Activated CD8-positive, alpha-beta memory T cell treated with anti-CD3 and anti-CD28 coated beads for 48 hours (primary cell): ENCODE measurements around the gene CCDC38.

Source experiments
- DNase-seq, 3 experiments: peaks; one replicate each; pipeline ENCODE4 v3.0.0-alpha.2; 2020; ENCODE audit warnings: low read depth in 2 of 3, low spot score in 2 of 3

Gene CCDC38

DNA sequence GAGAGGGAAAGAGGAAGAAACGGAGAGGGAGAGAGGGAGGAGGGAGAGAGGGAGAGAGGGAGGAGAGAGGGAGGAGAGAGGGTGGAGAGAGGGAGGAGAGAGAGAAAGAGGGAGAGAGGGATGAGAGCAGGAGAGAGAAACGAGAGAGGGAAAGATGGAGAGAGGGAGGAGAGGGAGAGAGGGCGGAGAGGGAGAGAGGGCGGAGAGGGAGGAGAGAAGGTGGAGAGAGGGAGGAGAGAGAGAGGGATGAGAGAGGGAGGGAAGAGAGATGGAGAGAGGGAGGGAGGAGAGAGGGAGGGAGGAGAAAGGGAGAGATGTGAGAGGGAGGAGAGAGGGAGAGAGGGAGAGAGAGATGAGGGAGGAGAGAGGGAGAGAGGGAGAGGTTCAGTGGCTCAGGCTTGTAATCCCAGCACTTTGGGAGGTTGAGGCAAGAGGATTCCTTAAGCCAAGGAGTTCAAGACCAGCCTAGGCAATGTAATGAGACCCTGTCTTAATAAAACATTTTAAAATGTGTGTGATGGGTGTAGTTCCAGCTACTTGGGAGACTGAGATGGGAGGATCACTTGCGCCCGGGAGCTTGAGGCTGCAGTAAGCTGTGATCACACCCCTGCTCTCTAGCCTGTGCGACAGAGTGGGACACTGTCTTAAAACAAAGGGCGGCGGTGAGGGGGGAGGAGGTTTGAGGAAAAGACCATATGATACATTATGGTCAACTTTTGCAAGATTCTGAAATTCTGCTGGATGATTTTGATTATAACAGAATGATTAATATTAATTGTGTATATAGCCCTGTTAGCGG is 105.0 kb downstream of the CCDC38 start:
- DNase-seq: no peak

DNA sequence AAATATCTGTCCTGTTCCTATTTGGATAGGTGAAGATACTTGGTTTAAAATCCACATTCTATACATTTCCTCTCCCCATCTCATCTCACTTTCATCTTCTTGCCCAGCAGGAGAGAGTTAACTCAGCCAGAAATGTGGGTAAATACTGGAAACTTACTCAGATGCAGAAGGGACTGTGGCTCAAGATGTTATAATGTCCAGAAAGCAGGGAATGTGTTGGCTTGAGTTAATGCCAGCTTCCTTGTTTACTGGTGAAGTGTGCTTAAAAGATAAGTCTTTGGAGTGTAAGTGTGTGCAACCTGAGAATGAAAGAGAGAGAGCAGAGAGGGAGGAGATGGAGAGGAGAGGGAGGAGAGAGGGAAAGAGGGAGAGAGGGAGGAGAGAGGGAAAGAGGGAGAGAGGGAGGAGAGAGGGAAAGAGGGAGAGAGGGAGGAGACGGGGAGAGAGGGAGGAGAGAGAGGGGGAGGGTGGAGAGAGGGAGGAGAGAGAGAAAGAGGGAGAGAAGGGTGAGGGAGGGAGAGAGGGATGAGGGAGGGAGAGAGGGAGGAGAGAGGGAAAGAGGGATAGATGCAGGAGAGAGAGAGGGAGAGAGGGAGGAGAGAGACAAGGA is 105.7 kb downstream of the CCDC38 start:
- no peak for DNase-seq

DNA sequence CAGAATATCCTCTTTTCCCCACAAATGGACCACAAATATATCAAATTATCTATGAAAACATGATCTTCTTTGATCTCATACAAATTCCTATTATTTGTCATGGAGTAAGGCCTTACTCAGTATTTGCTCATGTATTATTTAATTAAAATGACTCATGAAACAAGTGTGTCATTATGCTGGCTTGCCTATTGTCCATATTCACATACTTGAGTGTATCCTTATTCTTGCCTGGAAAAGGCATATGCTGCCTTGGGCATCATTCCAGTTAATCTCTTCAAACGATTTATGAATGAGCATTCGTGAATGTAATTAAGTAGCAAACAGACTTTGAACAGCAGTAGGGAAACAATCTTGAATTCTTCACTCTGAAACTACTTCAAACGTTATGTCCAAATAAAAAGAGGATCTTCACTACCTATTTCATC is 106.2 kb downstream of the CCDC38 start:
- DNase-seq: no peak

DNA sequence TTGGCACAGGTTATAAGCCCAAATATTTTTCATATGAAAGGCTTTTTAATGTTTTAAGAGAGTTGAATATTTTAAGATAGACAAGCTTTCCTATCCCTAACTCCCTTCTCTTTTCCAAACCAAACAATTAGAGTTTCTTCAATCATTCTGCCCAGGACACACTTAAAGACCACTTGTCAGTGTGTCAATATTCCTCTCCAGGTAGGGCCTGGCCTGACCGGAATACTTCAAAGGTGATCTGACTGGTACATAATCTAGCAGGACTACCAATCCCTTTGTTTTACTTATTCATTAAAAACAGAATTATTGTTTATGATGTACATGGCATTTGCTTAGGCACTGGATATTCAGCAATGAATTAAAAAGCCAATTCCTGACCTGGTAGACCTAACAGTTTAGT is 107.8 kb downstream of the CCDC38 start:
- no peak for DNase-seq

DNA sequence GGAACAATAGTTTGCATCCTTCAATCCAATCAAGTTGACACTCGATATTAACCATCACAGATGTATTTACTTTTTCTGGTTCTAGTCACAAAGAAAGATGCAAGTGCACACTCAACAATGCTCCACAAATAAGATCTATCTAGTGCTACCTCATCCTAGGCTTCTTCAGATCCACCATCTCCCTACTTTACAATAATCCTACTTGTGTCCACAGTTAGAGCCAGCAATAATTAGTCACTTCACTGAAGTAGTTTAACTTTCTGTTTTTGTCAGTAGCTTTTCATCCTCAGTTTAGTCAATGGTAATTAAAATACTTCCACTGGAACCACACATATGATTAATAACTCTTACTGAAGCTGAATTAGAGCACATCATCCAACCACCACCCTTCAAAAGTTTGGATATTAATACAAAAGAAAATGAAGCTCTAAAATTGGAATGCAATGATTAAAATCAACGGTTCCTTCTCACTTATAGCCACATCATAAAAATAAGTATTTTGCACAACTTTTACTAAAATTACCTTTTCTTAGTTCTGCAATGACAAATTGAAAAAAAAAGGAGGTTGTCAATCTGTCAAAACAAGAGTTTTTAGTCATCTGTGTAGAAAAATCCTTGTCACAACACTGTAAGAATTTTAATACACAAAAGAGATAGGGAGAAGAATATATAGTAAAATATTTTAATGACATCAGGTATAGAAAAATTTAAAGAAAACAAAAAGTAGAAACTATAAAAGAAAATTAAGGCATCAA is 111.9 kb downstream of the CCDC38 start:
- no peak for DNase-seq

DNA sequence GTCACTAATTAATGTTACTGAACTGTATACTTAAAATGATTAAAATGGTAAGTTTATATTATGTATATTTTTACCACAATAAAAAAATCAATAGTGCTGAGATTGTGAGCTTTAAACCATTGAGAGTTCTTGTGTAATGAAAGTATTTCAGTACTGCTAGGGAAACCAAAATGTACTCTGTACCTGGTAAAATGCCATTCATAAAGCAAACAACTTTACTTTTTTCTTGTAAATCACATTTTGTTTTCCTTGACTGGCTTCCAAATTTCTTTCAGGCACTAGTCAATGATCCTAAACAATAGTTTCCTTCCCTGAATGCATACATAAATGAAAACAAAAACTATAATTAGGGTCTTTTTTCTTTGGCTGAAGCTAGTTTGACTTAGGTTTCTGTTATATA is 113.0 kb downstream of the CCDC38 start:
- no peak for DNase-seq

DNA sequence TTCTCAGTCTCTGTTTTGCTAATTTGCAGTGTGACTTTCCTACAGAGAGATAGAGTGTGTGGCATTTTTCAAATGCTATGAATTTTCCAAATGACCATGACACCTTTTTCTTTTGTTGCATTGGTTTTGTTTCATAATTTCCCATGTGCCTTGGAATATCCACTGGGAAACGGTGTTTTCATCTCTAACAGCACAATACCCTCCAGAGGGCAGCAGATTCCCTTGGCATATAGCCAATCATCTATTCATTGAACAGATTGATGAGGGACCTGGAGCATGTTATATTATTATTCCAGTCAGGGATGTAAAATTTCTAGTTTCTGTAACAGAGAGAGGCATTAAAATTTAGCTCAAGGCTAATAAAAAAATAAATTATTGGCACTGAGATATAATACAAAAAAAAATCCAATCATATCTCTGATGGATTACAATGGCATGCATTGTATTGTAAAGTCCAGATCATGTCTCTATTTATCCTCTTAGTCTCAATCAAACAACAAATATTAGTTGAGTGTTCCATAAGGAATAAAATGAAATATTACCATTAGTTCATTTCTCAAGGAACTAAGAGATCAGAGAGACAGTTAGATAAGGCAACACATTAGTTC is 122.2 kb downstream of the CCDC38 start:
- no peak for DNase-seq
